GM10248 (cell line): ENCODE measurements around the gene IGFBP2.

Experiments
- CTCF ChIA-PET: fragments of 300-600 bp; sonication (Branson Sonifier 250); formaldehyde crosslinking; extraction: SDS; loops from one replicate; lab custom pipeline; 2021; ENCODE audit warnings: antibody characterized with exemption; lab: Yijun Ruan, JAX
- POLR2A ChIA-PET: fragments of 350-650 bp; sonication (Branson Sonifier 250); formaldehyde crosslinking; extraction: SDS; loops from one replicate; lab custom pipeline; 2020; ENCODE audit warnings: antibody characterized with exemption; lab: Yijun Ruan, JAX
- DNase-seq: peaks from one replicate; pipeline ENCODE4 v3.0.0; 2012; ENCODE audit errors: extremely low spot score
- TF ChIP-seq, protein P1 (sequence below): IDR thresholded peaks from 2 replicates; pipeline ENCODE4 v1.5.1; 2012; ENCODE audit warnings: mild to moderate bottlenecking, low read depth; ENCODE audit errors: extremely low read depth, missing control alignments, control extremely low read depth

IGFBP2 gene

GRCh38 chr2:216652566-216652965 is 19.3 kb downstream of the IGFBP2 start:
- POLR2A ChIA-PET, result no interaction called here

DNA sequence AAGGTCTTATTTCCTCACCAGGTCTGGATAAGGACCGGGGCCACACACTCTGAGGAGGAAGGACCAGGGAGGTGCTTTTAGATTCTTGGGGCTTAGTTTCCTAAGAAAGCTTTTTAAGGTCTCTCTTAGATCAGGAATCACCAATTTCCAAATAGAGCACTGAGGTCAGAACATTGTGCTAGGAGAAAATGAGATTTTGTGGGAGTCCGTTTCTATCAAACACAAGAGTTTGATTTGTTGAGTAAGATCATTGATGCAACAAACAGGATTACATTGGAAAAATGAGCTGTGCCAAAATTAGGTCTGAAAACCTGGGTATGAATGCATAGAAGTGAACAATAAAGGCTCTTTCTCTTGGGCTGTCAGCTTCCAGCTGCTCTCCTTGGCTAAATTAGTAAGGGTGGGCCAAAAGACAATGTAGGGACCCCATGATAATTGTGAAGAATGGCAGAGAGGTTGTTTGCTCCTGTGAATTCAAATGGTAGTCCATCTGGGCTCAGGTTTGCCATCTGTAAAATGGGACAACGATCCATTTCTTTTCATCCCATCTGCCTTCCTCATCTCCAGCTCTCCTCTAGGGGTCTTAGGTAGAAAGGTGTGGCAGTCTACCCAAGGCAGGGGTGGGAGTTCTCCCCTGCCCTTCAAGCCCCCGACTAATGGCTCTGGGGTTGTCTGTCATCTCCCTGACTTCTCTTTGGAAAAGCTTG is 20.0 kb downstream of the IGFBP2 start:
- ChIA-PET CTCF (interaction anchor here (0.9 to 10.7 kb wide), 6 partner anchors 11 to 135 kb away, joined by 3 to 114 read pairs (median 4); no protein-coding TSS in a partner anchor), POLR2A (no interaction called here)
- TF ChIP-seq, protein P1, sequence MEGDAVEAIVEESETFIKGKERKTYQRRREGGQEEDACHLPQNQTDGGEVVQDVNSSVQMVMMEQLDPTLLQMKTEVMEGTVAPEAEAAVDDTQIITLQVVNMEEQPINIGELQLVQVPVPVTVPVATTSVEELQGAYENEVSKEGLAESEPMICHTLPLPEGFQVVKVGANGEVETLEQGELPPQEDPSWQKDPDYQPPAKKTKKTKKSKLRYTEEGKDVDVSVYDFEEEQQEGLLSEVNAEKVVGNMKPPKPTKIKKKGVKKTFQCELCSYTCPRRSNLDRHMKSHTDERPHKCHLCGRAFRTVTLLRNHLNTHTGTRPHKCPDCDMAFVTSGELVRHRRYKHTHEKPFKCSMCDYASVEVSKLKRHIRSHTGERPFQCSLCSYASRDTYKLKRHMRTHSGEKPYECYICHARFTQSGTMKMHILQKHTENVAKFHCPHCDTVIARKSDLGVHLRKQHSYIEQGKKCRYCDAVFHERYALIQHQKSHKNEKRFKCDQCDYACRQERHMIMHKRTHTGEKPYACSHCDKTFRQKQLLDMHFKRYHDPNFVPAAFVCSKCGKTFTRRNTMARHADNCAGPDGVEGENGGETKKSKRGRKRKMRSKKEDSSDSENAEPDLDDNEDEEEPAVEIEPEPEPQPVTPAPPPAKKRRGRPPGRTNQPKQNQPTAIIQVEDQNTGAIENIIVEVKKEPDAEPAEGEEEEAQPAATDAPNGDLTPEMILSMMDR, result no peak
- DNase-seq, result no peak

More at GRCh38 chr2:216652566-216652965, 19.3 kb downstream of the IGFBP2 start:
- no peak for DNase-seq
- CTCF ChIA-PET, result interaction anchor here (1.0 to 10.7 kb wide), 4 partner anchors 12 to 136 kb away, joined by 3 to 114 read pairs (median 5); no protein-coding TSS in a partner anchor
- TF ChIP-seq, protein P1, result no peak

- TF ChIP-seq, protein P1, result no peak
- ChIA-PET POLR2A (no interaction called here), CTCF (interaction anchor here (0.9 to 10.7 kb wide), 5 partner anchors 10 to 137 kb away, joined by 3 to 114 read pairs (median 4); no protein-coding TSS in a partner anchor)
- DNase-seq, result no peak
These were observed 20.7 kb downstream of the IGFBP2 start for GRCh38 chr2:216653931-216654365.

DNA sequence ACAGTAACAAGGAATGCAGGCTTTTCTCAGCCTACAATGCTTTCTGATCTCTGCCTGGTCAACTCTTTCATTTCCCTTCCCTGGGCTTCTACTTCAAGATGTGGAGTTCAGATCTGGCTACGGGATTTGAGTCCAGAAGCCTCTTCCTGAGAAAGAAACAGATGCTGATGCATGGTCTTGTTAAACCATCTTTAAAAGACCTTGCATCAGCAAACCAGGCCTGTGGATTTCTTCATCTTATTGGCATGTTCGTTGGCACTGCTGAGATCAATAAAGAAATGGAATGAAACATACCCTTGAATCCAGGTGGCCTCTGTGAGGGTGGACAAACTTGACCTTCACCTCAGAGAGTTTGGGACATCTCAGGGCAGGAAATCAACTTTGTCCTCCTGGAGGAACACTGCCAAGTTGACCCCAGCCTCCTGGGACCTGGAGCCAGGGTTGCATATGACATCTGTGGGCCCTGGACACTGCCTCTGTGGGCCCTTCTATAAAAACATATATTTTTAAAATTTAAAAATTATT is 21.4 kb downstream of the IGFBP2 start:
- CTCF ChIA-PET, result interaction anchor here (0.9 to 10.7 kb wide), 5 partner anchors 10 to 137 kb away, joined by 3 to 114 read pairs (median 4); no protein-coding TSS in a partner anchor
- DNase-seq, result no peak
- TF ChIP-seq, protein P1, result no peak
- POLR2A ChIA-PET, result no interaction called here

DNA sequence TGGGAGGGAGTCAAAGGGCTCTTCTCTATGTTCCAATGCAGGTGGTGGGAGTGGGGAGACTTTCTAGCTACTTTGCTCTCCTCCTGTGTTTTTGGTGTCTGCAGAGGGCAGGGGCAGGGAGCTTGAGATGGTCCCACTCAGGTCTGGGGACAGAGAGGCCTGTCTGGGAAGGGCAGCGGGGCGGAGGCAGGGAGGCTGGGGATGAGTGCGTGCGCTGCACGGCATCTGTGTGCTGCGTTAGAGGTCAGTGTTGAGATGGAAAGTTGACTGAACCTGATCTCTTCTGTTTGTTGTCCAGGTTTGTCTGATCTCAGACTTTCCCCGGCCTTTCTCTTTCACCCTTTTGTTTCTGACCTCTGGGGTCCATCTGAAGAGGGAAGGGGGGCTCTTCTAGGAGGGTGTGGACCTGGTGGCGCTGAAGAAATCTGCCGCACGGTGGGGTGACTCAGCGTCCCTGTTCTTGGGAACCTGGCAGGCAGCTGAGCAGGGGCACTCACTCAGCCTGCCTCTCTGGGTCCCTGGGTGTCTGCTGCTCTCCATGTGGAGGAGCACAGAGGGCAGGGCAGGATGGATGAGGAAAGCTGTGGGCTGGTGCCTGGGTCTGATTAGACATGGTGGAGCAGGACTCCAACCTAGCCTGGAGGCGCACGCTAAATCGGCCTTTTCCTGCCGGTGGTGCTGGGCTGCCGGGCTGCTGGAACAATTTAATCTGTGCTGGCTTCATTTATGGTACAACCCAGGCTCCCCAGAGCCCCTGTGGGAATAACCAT is 24.1 kb downstream of the IGFBP2 start:
- ChIA-PET POLR2A (no interaction called here), CTCF (interaction anchor here (1.0 to 14.9 kb wide), 4 partner anchors 7 to 139 kb away, joined by 4 to 325 read pairs (median 59); no protein-coding TSS in a partner anchor)
- TF ChIP-seq, protein P1, result no peak
- no peak for DNase-seq

DNA sequence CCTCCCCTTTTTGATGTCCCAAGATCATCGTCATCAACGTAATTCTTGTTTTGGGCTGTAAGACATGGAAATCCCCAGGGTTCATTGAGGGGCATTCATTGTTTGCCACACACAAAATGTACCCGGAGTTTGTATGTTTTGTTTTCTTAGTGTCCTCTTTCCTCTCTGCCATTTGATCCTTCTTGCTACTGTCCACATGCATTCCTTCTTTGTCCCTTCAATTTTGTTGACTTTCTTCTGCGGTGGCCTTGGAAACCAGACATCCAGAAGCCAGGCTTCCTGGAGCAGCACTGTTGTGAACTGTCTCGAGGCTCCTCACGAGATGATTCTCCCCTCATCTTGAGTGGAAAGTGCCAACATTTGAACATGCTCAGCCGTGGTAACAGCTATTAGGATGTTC is 24.8 kb downstream of the IGFBP2 start:
- DNase-seq, result no peak
- TF ChIP-seq, protein P1, result no peak
- CTCF ChIA-PET, result interaction anchor here (1.6 to 14.9 kb wide), 3 partner anchors 6 to 137 kb away, joined by 4 to 325 read pairs (median 114); no protein-coding TSS in a partner anchor
- POLR2A ChIA-PET, result no interaction called here
